ES-I3 (cell line): ENCODE data around the gene GNAT2.
A peak's percentile ranks its signal among the peaks of the same experiment; 100 is the strongest.
"Not testable (repeated sequence)": the region's sequence is repeated elsewhere in the genome, so short reads cannot be mapped to it uniquely, and the experiment has no call there.

Source experiments
- H3K36me3 ChIP-seq: 2 replicates; pipeline ENCODE4 v1.6.1; 2013; ENCODE audit warnings: mild to moderate bottlenecking, low read length, control low read depth, moderate library complexity; ENCODE audit not compliant: insufficient read depth
- H3K4me1 ChIP-seq: 2 replicates; pipeline ENCODE4 v1.6.1; 2013; ENCODE audit warnings: mild to moderate bottlenecking, control low read depth, low read length; ENCODE audit not compliant: insufficient read depth
- H3K9ac ChIP-seq: 2 replicates; pipeline ENCODE4 v1.6.1; 2013; ENCODE audit warnings: low read depth, mild to moderate bottlenecking, low read length, moderate library complexity
- H3K9me3 ChIP-seq: 2 replicates; pipeline ENCODE4 v1.6.1; 2013; ENCODE audit warnings: mild to moderate bottlenecking, low read length, moderate library complexity; ENCODE audit not compliant: control insufficient read depth, insufficient read depth

The GNAT2 gene

GRCh38 chr1:109619576-109620400, at the start of gene GNAT2, which contains the start of gene AMPD2:
Gene GNAT2, minus strand, starts transcription at chr1:109619616. Its CDS starts 6,746 bp downstream, at chr1:109612870.
Gene AMPD2, plus strand, starts transcription at chr1:109619837. Its CDS starts 1,339 bp downstream, at chr1:109621176.
- H3K9me3 ChIP-seq, result no peaks in the 10 kb centered on the region
- peak within 1 kb of the TSS; percentile 73 for H3K9ac ChIP-seq
- H3K36me3 ChIP-seq, result no peaks in the 10 kb centered on the region
- peaks cover 24% of the 10 kb centered on the region for H3K4me1 ChIP-seq

- Histone ChIP-seq H3K4me1 (no peaks in the 10 kb centered on the region), H3K9ac (peak overlapping the region; percentile 47; the same call in 1 of the 2 replicates), H3K36me3 (no peaks in the 10 kb centered on the region), H3K9me3 (no peaks in the 10 kb centered on the region)
These were observed 48.8 kb upstream of the GNAT2 start for GRCh38 chr1:109668123-109668775.

DNA sequence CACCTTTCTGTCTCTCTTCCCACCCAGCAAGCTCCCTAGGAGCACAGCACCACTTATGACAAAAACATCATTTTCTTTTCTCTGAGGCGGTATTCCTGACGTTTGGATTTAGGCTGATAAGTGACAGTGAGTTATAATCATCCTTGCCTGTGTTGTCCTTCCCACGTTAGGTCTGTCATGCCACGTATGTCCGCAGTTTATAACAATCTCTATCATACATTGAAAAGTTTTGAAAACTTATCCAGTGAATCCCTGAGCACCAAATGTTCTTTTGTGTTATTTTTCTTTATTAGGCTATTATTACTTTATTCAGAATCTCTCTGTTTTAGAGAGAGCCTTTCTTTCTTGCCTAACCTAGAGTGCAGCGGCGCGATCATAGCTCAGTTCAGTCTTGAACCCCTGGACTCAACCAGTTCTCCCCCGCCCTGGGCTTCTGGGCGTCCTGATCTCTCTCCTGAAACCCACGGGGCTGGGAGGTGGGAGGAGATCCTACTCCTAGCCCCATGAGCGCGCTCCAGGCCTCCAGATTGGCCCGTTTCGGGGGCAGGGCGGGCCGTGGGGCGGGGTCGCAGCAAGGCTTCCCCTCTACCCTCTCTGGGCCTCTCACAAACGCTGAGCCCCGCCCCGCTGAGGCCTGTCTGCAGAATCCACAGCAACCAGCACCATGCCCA, 48.2 kb upstream of the GNAT2 start, which contains the start of gene GSTM2:
TSS of gene GSTM2 (plus strand) at position 606 of the 671 bp plus-strand sequence. CDS start at position 665, 59 bp downstream.
- H3K9me3 ChIP-seq, result no peaks in the 10 kb centered on the region
- H3K36me3 ChIP-seq, result no peaks in the 10 kb centered on the region
- H3K4me1 ChIP-seq, result no peaks in the 10 kb centered on the region
- peak within 1 kb of the TSS; percentile 47; the same call in 1 of the 2 replicates for H3K9ac ChIP-seq

DNA sequence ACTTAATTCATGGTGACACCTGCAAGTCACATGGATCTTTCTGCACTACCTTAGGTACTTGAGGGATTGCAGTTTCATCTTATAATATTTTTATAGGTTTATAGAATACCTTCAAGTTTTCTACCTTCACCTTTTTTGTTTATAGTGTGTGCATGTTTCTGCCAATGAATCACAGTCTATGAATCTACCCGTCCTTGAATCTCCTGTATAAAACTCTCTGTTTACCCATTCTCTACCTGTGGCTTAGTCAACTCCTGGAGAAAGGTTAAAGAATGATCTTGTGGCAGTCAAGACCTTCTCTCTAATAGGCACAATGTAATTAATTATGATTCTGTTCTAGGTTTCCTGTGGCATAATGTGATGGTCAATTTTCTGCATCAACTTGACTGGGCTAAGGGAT, 45.3 kb upstream of the GNAT2 start:
- Histone ChIP-seq H3K4me1 (no peaks in the 10 kb centered on the region), H3K36me3 (no peaks in the 10 kb centered on the region; the same call in 1 of the 2 replicates), H3K9me3 (no peaks in the 10 kb centered on the region), H3K9ac (no peak overlapping the region)

DNA sequence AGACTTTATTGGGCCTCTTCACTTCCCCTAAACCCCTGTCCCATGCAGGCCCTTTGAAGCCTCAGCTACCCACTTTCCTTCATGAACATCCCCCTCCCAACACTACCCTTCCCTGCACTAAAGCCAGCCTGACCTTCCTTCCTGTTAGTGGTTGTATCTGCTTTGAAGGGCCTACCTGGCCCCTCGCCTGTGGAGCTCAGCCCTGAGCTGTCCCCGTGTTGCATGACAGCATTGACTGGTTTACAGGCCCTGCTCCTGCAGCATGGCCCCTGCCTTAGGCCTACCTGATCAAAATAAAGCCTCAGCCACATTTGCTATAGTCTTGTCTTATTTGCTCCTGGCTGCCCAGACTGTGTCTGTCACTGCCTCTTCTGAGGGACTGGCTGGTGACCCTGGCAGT, 42.0 kb upstream of the GNAT2 start:
- Histone ChIP-seq H3K4me1 (no peaks in the 10 kb centered on the region), H3K9me3 (no peaks in the 10 kb centered on the region), H3K9ac (no peak overlapping the region), H3K36me3 (no peaks in the 10 kb centered on the region; the same call in 1 of the 2 replicates)

GRCh38 chr1:109660691-109661026, 41.2 kb upstream of the GNAT2 start:
- H3K9ac ChIP-seq, H3K9me3 ChIP-seq, H3K4me1 ChIP-seq, H3K36me3 ChIP-seq: not testable (repeated sequence)

- Histone ChIP-seq H3K36me3 (no peaks in the 10 kb centered on the region; the same call in 1 of the 2 replicates), H3K9ac (no peak overlapping the region), H3K4me1 (no peaks in the 10 kb centered on the region), H3K9me3 (no peaks in the 10 kb centered on the region)
These were observed 40.7 kb upstream of the GNAT2 start for GRCh38 chr1:109659997-109660690.

- Histone ChIP-seq H3K4me1 (no peaks in the 10 kb centered on the region), H3K9ac (no peak overlapping the region), H3K36me3 (no peaks in the 10 kb centered on the region; the same call in 1 of the 2 replicates), H3K9me3 (no peaks in the 10 kb centered on the region)
These were observed 39.7 kb upstream of the GNAT2 start for GRCh38 chr1:109659145-109659544.

- no peaks in the 10 kb centered on the region for H3K4me1 ChIP-seq
These were observed 39.2 kb upstream of the GNAT2 start for GRCh38 chr1:109658533-109659042.

GRCh38 chr1:109657970-109658369, 38.6 kb upstream of the GNAT2 start:
- Histone ChIP-seq H3K4me1 (no peaks in the 10 kb centered on the region), H3K36me3 (no peaks in the 10 kb centered on the region; the same call in 1 of the 2 replicates), H3K9me3 (no peaks in the 10 kb centered on the region), H3K9ac (no peak overlapping the region)

More at GRCh38 chr1:109658533-109659042, 39.2 kb upstream of the GNAT2 start:
- H3K36me3 ChIP-seq, result no peaks in the 10 kb centered on the region; the same call in 1 of the 2 replicates
- no peaks in the 10 kb centered on the region for H3K9me3 ChIP-seq
- H3K9ac ChIP-seq, result no peak overlapping the region

- no peaks in the 10 kb centered on the region for H3K4me1 ChIP-seq
- no peak overlapping the region for H3K9ac ChIP-seq
- no peaks in the 10 kb centered on the region for H3K9me3 ChIP-seq
- no peaks in the 10 kb centered on the region; the same call in 1 of the 2 replicates for H3K36me3 ChIP-seq
These were observed 38.0 kb upstream of the GNAT2 start for GRCh38 chr1:109657395-109657794.

DNA sequence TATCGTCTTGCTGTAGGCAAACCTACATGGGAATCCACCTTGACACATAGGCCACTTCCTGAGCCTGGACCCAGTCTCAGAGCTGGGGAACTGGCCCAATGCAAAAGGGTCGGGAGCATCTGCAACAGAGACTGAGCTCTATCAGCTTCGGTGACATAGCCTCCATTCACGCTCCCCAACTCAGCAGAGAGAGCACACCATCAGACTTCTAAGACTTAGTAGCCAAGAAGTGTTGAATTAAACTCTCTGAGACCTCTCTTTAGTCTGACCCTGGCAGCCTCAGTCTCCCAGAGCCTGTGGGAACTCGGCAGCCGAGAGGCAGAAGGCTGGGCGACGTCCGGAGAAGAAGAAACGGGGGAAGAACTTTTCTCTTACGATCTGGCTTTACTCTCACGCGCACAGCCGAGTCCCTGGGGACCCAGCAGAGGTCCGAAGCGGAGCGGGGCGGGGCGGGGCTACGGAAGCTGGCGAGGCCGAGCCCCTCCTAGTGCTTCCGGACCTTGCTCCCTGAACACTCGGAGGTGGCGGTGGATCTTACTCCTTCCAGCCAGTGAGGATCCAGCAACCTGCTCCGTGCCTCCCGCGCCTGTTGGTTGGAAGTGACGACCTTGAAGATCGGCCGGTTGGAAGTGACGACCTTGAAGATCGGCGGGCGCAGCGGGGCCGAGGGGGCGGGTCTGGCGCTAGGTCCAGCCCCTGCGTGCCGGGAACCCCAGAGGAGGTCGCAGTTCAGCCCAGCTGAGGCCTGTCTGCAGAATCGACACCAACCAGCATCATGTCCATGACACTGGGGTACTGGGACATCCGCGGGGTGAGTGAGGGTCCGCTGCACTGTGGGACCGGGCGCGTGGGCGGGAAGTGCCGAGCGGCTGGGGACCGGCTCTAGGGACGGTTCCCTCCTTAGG, 36.5 kb upstream of the GNAT2 start, which contains the start of gene GSTM4:
TSS of gene GSTM4 (plus strand) at position 485 of the 905 bp plus-strand sequence. CDS start at position 776, 291 bp downstream.
- Histone ChIP-seq H3K9me3 (no peaks in the 10 kb centered on the region), H3K36me3 (no peaks in the 10 kb centered on the region), H3K4me1 (no peaks in the 10 kb centered on the region), H3K9ac (peak within 1 kb of the TSS; percentile 99)

DNA sequence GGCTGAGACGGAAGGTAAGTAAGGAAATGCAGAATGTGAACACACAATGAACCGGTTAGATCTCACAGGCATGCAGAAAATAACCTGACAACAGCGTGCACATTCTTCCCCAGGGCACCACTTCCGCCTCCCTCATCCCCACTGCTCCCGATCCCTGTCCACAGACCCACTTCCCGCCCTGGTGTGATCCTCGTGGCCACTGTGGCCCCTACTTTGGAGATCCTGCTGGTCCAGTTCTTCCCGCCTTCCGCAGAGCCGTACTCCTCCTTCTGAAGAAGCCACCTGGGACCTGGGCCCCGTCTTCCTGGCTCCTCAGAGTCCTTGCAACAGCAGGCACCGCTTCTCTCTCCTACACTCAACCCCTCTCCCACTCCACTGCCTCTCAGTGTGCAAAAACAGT, 35.1 kb upstream of the GNAT2 start:
- Histone ChIP-seq H3K9me3 (no peaks in the 10 kb centered on the region), H3K36me3 (no peaks in the 10 kb centered on the region), H3K4me1 (no peaks in the 10 kb centered on the region), H3K9ac (no peak overlapping the region)
